Stimulated activated CD4-positive, alpha-beta T cell treated with anti-CD3 and anti-CD28 coated beads, Interleukin-1b, Interleukin-23, amount 100 ng/mL, for 1 hour (primary cell): ENCODE data around the gene GRIN2C.
"Not testable (repeated sequence)": the region's sequence is repeated elsewhere in the genome, so short reads cannot be mapped to it uniquely, and the experiment has no call there.

Source experiments
- DNase-seq, 2 donors: peaks; one replicate each; pipeline ENCODE4 v3.0.0-alpha.2; 2020; ENCODE audit warnings: low read depth in 2 of 2

Gene GRIN2C

DNA sequence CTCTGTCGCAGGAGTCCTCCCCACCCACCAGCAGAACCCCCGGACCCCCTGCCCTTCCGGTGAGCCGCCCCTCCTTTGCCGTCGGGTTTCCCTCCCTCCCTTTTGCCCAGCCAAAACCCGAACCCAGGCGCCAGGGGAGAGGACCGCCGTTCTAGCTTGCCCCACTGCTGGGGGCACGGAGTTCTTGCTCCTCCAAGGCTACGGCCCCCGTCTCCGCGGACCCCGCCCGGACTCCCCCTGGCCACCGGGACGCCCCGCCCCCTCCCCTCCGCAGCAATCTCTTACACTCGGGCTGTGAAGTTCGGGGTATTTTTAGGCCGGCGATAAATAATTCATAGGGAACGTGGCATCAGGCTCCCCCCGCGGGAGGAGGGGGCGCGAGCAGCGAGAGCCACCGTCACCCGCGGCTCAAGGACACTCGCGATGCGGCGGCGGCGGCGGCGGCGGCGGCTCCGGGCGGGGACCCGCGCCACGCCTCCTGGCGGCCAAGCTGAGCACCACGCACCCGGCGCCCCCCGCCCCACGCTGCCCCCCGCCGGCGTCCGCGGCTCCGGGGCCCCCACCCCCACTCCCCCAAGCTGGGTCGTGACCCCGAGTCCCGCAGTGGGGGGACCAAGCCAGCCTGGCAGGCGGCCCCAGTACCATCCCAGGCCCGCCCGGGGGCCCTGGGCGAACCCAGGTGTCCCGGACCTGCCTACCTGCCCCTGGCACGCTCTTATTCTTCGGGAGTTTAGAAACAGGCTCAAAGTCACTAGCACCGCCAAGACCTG is at the start of gene GRIN2C:
GRIN2C (minus strand) TSS at position 427 of the 770 bp plus-strand sequence. CDS start 4,793 bp downstream, outside the sequence.
- DNase-seq: peak in 1 of 2 donors; percentile 17

DNA sequence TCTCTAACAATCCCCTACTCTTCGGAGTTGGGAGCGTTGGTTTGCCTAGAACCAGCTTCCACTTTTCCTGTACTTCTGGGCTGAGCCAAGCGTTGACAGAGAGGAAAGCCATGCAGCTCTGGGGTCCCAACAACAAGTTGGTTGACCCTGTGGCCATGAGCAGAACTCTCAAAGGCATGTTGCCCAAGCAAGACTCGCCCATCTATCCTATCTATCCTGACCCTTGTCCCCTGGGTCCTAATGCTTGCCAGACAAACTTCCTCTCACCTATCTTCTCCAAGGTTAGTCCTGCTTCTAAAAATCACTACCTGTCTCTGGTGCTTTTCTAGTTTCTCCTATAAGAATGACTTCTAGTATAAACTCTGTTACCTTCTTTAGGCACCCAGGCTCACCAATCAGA is 49.4 kb upstream of the GRIN2C start:
- not testable (repeated sequence) for DNase-seq

DNA sequence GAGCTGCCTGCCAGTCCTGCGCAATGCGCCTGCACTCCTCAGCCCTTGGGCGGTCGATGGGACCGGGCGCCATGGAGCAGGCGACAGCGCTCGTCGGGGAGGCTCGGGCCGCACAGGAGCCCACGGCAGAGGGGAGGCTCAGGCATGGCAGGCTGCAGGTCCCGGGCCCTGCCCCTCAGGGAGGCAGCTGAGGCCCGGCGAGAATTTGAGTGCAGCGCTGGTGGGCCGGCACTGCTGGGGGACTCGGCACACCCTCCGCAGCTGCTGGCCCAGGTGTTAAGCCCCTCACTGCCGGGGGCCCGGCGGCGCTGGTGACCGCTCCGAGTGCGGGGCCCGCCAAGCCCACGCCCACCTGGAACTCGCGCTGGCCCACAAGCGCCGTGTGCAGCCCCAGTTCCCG is 47.3 kb upstream of the GRIN2C start:
- no peak for DNase-seq

DNA sequence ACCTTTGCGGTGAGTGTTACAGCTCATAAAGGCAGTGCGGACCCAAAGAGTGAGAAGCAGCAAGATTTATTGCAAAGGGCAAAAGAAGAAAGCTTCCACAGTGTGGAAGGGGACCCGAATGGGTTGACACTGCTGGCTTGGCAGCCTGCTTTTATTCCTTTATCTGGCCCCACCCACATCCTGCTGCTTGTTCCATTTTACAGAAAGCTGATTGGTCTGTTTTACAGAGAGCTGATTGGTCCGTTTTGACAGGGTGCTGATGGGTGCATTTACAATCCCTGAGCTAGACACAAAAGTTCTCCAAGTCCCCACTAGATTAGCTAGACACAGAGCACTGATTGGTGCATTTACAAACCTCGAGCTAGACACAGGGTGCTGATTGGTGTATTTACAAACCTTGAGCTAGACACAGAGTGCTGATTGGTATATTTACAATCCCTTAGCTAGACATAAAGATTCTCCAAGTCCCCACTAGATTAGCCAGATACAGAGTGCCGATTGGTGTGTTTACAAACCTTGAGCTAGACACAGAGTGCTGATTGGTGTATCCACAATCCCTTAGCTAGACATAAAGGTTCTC is 46.6 kb upstream of the GRIN2C start:
- not testable (repeated sequence) for DNase-seq

DNA sequence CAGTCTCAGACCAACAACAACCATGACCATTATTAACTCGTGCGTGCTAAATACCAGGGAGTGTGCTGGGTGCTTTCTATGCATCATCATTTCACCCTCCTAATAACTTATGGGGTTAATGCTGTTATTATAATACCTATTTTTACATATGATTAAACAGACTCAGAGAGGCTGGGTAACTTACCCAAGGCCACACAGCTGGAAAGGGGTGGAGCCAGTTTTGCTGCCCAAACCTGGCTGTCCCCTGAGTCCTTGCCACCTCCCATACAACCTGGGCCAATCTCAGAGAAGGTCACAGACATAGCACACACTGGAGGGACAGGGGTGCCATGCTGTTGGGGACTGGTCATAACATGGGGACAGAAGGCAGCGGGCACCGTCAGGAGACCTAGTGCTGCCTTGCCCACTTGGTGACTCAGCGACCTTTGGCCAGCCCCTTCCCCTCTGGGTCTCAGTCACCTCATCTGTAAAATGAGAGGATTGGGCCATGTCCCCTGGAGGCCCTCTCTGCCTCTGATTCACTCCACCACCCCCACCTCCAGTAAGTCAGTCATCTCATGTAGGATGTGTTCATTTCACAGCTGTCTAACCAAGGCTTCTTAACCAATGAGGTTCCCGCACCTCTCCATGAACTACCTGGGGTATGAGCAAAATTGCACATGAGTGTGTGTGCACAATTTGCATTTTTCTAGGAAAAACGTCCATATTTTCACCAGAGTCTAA is 45.2 kb upstream of the GRIN2C start:
- DNase-seq: no peak

DNA sequence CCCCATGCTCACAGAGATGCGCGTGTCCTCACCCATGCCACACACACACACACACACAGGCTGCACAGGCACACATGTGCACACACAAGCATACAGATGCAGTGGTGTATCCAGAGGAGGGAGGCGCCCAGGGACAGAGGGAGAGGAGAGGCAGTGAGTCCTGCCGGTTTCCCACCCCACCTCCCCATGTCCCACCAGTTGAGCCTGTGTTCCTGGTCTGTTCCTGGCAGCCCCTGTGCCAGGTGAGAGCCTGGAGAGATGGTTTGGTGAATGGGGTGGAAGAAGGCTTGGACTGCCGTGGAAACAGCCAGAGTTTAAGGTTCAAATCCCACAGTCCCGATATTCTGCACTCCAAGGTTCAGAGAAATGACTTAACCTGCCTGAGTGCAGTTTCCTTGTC is 44.0 kb upstream of the GRIN2C start:
- no peak for DNase-seq

DNA sequence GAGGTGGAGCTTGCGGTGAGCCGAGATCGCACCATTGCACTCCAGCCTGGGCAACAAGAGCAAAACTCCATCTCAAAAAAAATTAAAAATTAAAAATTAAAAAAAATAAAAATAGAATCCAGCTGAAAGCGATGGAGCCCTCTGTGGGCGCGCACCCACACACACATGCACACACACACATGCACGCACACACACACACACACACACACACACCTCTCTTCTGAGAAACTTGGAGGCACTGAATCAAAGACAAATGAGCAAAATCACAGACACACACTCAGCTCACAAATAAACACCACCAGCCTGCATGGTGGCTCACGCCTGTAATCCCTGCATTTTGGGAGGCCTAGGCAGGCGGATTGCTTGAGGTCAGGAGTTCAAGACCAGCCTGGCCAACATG is 43.3 kb upstream of the GRIN2C start:
- no peak for DNase-seq

DNA sequence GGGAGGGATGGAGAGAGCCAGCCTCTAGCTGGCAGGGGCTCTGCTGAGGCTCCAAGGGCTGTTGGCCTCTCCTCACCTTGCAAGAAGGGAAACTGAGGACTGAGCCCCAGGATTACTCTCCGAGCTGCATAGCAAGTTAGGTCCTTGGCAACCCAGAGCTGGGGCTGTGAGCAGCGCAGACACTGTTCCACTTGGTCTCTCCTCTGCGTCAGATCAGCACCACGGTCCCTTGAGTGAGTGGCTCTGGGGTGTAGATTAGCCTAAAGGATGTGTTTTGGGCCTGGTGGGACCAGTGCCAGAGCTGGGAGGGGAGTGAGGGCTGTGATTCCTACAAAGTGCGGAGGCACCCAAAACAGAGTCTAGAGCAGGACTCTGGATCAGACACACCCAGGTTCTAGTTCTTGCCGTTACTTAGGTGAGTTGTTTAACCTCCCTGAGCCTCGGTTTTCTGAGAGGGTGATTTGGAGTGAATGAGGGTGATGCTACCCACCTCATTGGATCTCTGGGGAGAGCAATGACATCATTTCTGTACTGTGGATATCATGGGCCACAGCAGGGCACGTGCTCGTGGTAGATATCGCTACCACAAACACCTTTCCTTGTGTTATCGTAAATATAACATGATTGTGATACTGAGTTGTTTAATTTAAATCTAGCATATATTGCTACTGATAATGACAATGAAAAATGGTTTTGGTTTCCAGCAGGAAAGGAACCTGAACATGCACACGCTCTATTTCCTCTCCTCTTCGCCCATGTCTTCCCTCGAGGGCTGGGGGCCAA is 41.9 kb upstream of the GRIN2C start:
- DNase-seq: no peak

DNA sequence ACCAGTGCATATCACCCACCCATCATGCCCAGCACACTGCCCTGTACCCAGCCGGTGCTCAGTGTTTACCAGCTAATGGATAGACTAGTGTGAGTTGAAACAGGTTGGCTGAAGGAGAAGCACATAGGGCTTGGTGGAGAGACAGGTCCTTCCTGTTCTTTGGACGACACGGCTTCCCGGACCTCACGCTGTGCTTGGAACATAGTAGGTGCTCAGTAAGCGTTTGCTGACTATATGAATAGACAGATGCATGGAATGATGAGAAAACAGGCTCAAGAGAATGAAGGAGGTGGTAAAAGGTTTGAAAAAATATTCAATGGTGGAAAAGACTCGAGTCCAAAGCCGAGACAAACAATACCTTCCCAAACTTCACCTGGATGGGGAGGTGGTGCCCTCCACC is 40.5 kb upstream of the GRIN2C start:
- DNase-seq: no peak

DNA sequence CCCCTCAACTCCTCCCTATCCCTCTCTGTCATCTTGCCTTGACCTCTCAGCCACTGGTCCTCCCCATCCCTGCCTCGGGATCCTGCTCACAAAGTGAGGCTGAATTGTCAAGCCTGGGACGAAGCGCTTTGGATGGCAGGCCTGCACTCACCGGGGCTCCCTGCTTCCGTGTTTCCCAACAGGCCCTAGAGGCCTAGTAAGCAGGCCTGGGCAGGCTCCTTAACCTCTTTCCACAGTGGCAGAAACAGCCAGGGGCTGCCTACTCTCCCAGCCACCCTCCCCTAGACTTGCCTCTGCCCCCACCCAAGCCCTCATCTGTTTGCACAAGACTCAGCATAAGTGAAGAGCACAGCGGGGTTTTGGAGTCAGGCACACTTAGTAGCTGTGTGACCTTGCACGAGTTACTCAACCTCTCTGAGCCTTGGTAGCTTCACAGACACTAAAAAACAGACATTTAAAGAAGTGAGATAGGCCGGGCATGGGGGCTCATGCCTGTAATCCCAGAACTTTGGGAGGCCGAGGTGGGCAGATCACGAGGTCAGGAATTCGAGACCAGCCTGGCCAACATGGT is 38.8 kb upstream of the GRIN2C start:
- DNase-seq: no peak

DNA sequence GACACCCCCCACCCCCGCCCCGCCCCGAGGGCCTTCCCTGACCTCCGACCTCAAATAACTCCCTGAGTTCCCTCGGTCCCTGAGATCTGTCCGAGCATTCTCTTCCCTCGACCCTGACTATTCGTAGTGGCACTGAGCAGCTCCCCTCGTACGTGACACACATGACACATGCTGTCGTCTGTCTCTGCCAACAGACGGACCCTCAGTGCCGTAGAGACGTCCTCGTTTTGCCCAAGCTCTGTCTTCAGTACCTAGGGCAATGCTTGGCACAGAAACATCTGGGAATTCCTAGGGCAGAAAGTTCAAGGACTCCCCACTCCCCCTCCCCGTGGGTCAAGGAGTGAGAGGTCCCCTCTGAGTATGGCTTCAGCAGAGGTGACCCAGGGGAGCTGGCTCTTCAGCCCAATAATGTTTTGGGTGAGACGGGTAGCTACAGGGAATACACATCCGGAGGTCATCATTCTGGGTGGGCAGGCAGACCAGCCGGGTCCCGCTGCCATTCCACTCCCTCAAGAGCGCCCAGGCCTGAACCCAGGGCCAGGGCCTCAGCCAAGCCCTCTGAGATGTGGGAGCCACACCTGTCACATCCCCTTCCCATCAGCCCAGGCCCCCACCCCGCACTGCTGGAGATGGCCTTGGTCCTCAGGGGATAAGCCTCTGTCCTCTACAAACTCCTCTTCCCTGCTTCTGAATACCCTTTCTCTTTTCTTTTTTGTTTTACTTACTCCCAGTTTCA is 34.4 kb upstream of the GRIN2C start:
- DNase-seq: no peak

DNA sequence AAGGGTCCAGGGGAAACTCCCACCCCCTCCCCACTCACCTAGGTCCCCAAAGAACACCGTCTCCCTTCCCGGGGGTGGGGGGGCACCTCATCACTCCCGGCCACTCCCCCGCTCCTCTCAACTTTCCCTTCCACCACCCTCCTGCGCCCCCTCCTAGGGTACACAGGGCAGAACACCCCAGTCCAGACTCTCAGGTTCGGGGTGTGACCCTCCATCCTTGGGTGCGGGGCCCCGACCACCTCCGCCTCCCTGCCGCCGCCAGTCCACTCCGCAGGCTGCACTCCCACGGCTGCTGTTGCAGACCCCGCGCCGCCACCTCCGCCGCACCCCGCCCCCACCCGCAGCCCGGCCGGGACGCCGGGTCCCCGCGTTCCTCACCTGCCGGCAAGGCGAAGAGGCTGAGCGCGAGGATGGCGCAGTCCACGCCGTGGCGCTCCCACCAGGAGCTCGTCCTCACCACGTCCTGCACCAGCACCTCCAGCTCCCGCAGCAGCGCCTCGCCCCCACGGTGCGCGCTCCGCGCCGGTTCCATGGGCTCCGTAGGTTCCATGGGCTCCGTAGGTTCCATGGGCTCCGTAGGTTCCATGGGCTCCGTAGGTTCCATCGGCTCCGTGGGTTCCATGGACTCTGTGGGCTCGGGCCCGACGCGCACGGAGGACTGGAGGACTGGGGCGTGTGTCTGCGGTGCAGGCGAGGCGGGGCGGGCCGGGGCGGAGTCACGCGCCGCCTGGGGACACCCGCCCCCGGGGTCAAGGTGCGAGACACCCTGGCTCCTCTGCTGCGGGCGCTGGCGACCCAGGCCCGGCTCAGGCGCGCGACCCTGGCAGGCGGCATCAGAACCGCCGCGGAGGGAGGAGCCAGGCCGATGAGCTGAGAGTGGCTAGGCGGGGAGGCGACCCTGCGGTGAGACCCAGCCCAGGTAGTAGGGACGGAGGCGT is 33.6 kb upstream of the GRIN2C start, which contains the start of gene FADS6:
FADS6 (minus strand) TSS at position 660 of the 938 bp plus-strand sequence; CDS start at position 622, 38 bp downstream.
- DNase-seq: no peak

DNA sequence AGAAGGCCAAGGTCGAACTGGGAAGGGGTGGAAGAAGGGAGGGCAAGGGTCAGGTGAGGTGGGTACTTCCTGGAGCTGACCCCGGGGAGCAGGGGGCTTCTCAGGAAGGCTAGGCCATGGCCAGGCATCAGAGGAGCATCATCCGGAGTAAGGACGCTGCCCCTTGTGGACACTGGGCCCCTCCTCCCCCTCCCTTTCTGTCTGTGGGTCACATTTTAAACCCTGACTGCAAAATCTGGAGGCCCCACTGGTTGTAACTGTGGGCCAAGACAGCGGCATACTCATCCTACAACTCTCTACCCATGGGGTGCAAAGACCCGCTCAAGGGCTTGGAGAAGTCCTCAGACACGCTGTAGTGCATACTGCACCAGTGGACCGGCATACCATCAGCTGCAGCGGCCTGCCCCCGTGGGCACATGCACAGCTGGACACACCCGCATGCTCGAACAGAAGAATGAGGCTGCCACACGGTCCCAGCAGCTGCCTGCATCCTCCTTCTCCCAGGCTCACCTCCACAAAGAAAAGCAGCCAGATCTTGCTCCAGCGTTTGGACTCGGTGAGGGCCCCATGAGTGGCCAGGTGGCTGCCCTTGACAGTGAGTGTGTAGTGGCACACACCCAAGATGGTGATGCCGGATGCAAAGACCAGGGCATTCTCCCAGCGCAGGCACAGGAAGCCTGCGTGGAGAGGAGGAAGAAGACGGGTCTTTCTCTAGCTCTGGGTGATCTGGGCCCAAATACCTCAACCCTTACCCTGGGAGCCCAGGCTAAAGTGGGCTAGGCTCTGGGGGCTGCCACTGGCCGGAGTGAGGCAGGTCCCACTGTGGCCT is 32.5 kb upstream of the GRIN2C start:
- no peak for DNase-seq

DNA sequence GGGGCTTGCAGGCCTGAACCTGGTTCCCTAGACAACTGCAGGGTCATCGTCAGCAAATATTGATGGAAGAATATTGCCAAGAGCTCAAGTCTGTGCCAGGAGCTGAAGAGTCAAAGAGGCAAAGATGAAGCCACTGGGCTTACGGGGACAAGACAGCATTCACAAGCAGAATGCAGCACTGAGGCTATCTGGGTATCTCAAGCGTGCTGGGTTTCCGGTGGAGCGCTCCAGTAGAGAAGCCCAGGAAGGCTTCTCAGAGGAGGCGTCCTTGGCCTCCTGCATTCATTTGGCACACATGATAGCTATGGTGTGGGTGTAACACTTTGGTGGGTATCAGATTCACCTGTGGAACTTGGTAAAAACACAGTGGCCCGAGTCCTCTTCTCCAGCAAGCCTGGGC is 30.9 kb upstream of the GRIN2C start:
- no peak for DNase-seq

DNA sequence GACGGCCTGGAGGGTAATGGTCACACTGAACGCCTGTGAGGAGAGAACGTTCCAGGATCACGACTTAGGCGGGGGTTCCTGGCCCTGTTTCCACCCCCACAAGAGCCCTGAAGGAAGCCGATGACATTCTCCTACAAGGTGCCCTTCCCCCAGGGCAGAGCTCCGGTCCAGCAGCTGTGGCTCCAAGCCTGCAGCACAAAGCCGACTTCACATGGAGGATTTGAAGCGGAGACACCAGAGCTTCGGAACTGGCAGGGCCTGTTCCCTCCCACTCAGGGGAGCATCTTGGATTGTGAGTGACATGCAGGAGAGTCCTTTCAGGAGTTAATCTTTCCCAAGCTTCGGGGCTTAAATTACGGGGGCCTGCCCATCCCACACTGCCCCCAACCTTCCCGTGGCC is 28.8 kb upstream of the GRIN2C start:
- DNase-seq: no peak

DNA sequence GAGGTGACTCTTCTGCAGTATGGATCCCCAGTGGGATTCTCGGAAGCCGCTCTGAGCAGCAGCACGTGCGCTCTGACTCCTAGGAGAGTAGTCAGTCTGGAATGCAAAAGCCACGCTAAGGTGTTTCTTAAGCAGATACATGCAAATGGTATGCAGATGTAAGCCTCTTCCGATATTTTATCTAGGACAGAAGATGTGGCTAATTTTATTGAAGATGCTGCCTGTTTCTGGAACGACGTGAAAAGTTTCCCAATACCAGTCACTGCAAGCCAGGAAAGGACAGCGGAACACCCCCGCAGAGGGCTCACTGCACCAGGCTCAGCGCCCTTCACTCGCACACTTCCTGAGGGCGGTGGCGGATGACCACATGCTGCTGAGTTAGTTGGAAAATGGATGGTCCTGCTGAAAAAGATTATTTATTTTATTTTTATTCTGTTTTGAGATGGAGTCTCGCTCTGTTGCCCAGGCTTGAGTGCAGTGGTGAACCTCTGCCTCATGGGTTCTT is 23.6 kb upstream of the GRIN2C start:
- no peak for DNase-seq

DNA sequence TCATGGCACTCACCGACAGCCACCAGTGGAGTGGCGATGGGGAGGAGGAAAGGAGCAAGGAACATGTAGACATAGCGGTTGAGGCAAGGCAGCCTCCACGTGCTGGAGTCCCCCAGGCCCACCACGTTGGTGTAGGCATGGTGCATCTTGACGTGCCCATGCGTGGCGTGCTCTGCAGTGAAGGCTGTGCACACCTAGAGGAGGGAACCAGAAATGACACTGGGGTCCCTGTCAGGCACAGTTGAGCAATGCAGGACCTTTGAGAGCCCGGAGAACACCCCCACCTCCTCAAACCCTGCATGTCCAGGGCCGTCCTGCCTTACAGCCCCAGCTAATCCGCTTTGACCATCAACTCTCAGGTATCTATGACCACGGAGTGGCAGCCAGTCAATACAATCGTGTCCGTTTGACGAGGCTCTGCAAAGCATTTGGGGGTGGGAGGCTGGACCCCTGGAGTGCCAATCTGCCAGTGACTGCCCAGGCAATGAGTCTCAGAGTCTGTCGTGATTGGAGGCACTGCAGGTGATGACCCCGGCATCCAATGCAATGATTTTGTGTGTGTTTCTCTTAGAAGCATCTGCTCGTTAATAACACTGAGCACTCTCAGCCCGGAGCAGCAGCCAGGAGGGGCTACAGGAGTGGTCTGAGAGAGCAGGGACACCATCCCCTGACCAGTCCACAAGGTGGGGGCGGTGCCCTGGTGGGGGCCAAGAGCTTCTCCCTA is 23.0 kb upstream of the GRIN2C start:
- no peak for DNase-seq

DNA sequence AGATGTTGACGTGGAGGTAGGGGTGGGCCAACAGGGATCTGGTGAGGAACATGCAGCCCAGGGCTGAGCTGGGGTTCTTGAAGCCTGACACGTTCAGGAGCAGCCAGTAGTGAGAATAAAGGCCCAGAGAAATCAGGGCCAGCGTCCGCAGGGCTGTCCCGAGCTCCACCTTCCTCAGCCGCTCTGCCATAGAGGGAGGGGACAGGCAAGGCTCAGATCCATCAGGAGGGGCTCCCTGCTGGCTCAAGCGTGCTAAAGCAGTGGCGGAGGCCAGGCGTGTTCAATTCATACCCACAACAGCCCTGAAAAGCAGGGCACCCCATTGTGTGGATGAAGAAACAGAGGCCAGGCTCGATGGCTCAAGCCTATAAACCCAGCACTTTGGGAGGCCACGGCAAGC is 21.4 kb upstream of the GRIN2C start:
- DNase-seq: no peak
